ENCODE data around the gene SEH1L.
A peak's percentile ranks its signal among the peaks of the same experiment; 100 is the strongest.
"Not testable (repeated sequence)": the region's sequence is repeated elsewhere in the genome, so short reads cannot be mapped to it uniquely, and the experiment has no call there.

Gene SEH1L

GRCh38 chr18:12963069-12963468 lies 15.3 kb downstream of the SEH1L start:
- Mint-ChIP-seq H3K27me3 (ENCODE audit: low read depth) (no peaks in the 10 kb centered on the region), H3K9me3 (no peaks in the 10 kb centered on the region), H3K27ac (no peak overlapping the region), H3K36me3 (ENCODE audit: low read depth) (peaks cover 39% of the 10 kb centered on the region), H3K4me3 (no peak overlapping the region), H3K4me1 (ENCODE audit: low read depth) (peaks cover 7% of the 10 kb centered on the region)

- Mint-ChIP-seq H3K4me3 (no peak overlapping the region), H3K4me1 (ENCODE audit: low read depth) (peaks cover 14% of the 10 kb centered on the region), H3K36me3 (ENCODE audit: low read depth) (peaks cover 39% of the 10 kb centered on the region), H3K27ac (no peak overlapping the region), H3K9me3 (no peaks in the 10 kb centered on the region), H3K27me3 (ENCODE audit: low read depth) (no peaks in the 10 kb centered on the region)
Measured at GRCh38 chr18:12968115-12968514, 20.3 kb downstream of the SEH1L start.

GRCh38 chr18:12968619-12969018 lies 20.8 kb downstream of the SEH1L start:
- H3K36me3 Mint-ChIP-seq (ENCODE audit: low read depth), result peaks cover 35% of the 10 kb centered on the region

GRCh38 chr18:12973562-12974213 lies 25.9 kb downstream of the SEH1L start:
- H3K4me1 Mint-ChIP-seq (ENCODE audit: low read depth), result peaks cover 14% of the 10 kb centered on the region
- H3K9me3 Mint-ChIP-seq, result no peaks in the 10 kb centered on the region
- H3K36me3 Mint-ChIP-seq (ENCODE audit: low read depth), result peaks cover 33% of the 10 kb centered on the region
- no peak overlapping the region for H3K4me3 Mint-ChIP-seq
- no peaks in the 10 kb centered on the region for H3K27me3 Mint-ChIP-seq (ENCODE audit: low read depth)
- H3K27ac Mint-ChIP-seq, result peak overlapping the region; percentile 39

More at GRCh38 chr18:12968619-12969018, 20.8 kb downstream of the SEH1L start:
- Mint-ChIP-seq H3K4me1 (ENCODE audit: low read depth) (peaks cover 14% of the 10 kb centered on the region), H3K9me3 (no peaks in the 10 kb centered on the region), H3K27ac (no peak overlapping the region), H3K4me3 (no peak overlapping the region), H3K27me3 (ENCODE audit: low read depth) (no peaks in the 10 kb centered on the region)

- Mint-ChIP-seq H3K4me1 (ENCODE audit: low read depth) (peaks cover 11% of the 10 kb centered on the region), H3K36me3 (ENCODE audit: low read depth) (peaks cover 35% of the 10 kb centered on the region), H3K4me3 (no peak overlapping the region), H3K9me3 (no peaks in the 10 kb centered on the region), H3K27ac (no peak overlapping the region), H3K27me3 (ENCODE audit: low read depth) (no peaks in the 10 kb centered on the region)
Measured at GRCh38 chr18:12975488-12975887, 27.7 kb downstream of the SEH1L start.

- Mint-ChIP-seq H3K36me3 (ENCODE audit: low read depth) (peaks cover 31% of the 10 kb centered on the region), H3K9me3 (no peaks in the 10 kb centered on the region), H3K27me3 (ENCODE audit: low read depth) (no peaks in the 10 kb centered on the region), H3K4me1 (ENCODE audit: low read depth) (peaks cover 9% of the 10 kb centered on the region), H3K27ac (no peak overlapping the region), H3K4me3 (no peak overlapping the region)
Measured at GRCh38 chr18:12976305-12976704, 28.5 kb downstream of the SEH1L start.

- H3K4me1 Mint-ChIP-seq (ENCODE audit: low read depth); H3K4me3 Mint-ChIP-seq; H3K27ac Mint-ChIP-seq; H3K27me3 Mint-ChIP-seq (ENCODE audit: low read depth); H3K9me3 Mint-ChIP-seq: not testable (repeated sequence)
- H3K36me3 Mint-ChIP-seq (ENCODE audit: low read depth), result peaks cover 28% of the 10 kb centered on the region
Measured at GRCh38 chr18:12980065-12980464, 32.3 kb downstream of the SEH1L start.

GRCh38 chr18:12989397-12990122 lies 41.7 kb downstream of the SEH1L start:
- peak overlapping the region; percentile 99 for H3K4me3 Mint-ChIP-seq
- peak overlapping the region; percentile 96 for H3K27ac Mint-ChIP-seq
- peaks cover 21% of the 10 kb centered on the region for H3K4me1 Mint-ChIP-seq (ENCODE audit: low read depth)
- H3K27me3 Mint-ChIP-seq (ENCODE audit: low read depth), result no peaks in the 10 kb centered on the region
- H3K9me3 Mint-ChIP-seq, result no peaks in the 10 kb centered on the region
- peaks cover 15% of the 10 kb centered on the region for H3K36me3 Mint-ChIP-seq (ENCODE audit: low read depth)

- peak overlapping the region; percentile 96 for H3K27ac Mint-ChIP-seq
- peaks cover 21% of the 10 kb centered on the region for H3K4me1 Mint-ChIP-seq (ENCODE audit: low read depth)
- no peaks in the 10 kb centered on the region for H3K27me3 Mint-ChIP-seq (ENCODE audit: low read depth)
Measured at GRCh38 chr18:12990123-12990475, 42.3 kb downstream of the SEH1L start.

GRCh38 chr18:12990641-12990966 lies 42.8 kb downstream of the SEH1L start:
- Mint-ChIP-seq H3K4me1 (ENCODE audit: low read depth) (peaks cover 21% of the 10 kb centered on the region), H3K27me3 (ENCODE audit: low read depth) (no peaks in the 10 kb centered on the region), H3K36me3 (ENCODE audit: low read depth) (peaks cover 11% of the 10 kb centered on the region), H3K9me3 (no peaks in the 10 kb centered on the region), H3K4me3 (peak overlapping the region; percentile 99), H3K27ac (peak overlapping the region; percentile 96)

More at GRCh38 chr18:12990123-12990475, 42.3 kb downstream of the SEH1L start:
- Mint-ChIP-seq H3K9me3 (no peaks in the 10 kb centered on the region), H3K4me3 (peak overlapping the region; percentile 99), H3K36me3 (ENCODE audit: low read depth) (peaks cover 14% of the 10 kb centered on the region)

- Mint-ChIP-seq H3K27me3 (ENCODE audit: low read depth) (no peaks in the 10 kb centered on the region), H3K4me1 (ENCODE audit: low read depth) (peaks cover 21% of the 10 kb centered on the region), H3K36me3 (ENCODE audit: low read depth) (peaks cover 11% of the 10 kb centered on the region), H3K27ac (peak within 1 kb of the TSS; percentile 96), H3K9me3 (no peaks in the 10 kb centered on the region), H3K4me3 (peak within 1 kb of the TSS; percentile 99)
Measured at GRCh38 chr18:12990967-12991820, 43.4 kb downstream of the SEH1L start, which contains the start of gene CEP192. Gene CEP192 (plus strand): TSS chr18:12991362. CDS start chr18:12999425, 8,063 bp downstream.

- no peaks in the 10 kb centered on the region for H3K27me3 Mint-ChIP-seq (ENCODE audit: low read depth)
- H3K9me3 Mint-ChIP-seq, result no peaks in the 10 kb centered on the region
- H3K4me3 Mint-ChIP-seq, result peak overlapping the region; percentile 99
- peaks cover 8% of the 10 kb centered on the region for H3K36me3 Mint-ChIP-seq (ENCODE audit: low read depth)
- H3K27ac Mint-ChIP-seq, result peak overlapping the region; percentile 96
- H3K4me1 Mint-ChIP-seq (ENCODE audit: low read depth), result peaks cover 21% of the 10 kb centered on the region
Measured at GRCh38 chr18:12991821-12992179, 44.0 kb downstream of the SEH1L start.

GRCh38 chr18:12993439-12993838 lies 45.6 kb downstream of the SEH1L start:
- H3K27ac Mint-ChIP-seq, result no peak overlapping the region
- H3K27me3 Mint-ChIP-seq (ENCODE audit: low read depth), result no peaks in the 10 kb centered on the region
- peaks cover 27% of the 10 kb centered on the region for H3K4me1 Mint-ChIP-seq (ENCODE audit: low read depth)
- H3K36me3 Mint-ChIP-seq (ENCODE audit: low read depth), result peaks cover 6% of the 10 kb centered on the region
- H3K4me3 Mint-ChIP-seq, result no peak overlapping the region
- no peaks in the 10 kb centered on the region for H3K9me3 Mint-ChIP-seq

GRCh38 chr18:12995424-12995823 lies 47.6 kb downstream of the SEH1L start:
- no peaks in the 10 kb centered on the region for H3K9me3 Mint-ChIP-seq
- no peak overlapping the region for H3K27ac Mint-ChIP-seq
- no peaks in the 10 kb centered on the region for H3K27me3 Mint-ChIP-seq (ENCODE audit: low read depth)
- peaks cover 10% of the 10 kb centered on the region for H3K36me3 Mint-ChIP-seq (ENCODE audit: low read depth)
- H3K4me3 Mint-ChIP-seq, result no peak overlapping the region
- peaks cover 24% of the 10 kb centered on the region for H3K4me1 Mint-ChIP-seq (ENCODE audit: low read depth)

Measured in T-helper 1 cell treated with Interleukin-12 subunit alpha and Interleukin-12 subunit beta and Interleukin-4 antibody, amounts not matched to agents 30 μg/mL and 1 μg/mL, for 36 hours (primary cell).